GM10266 (cell line): ENCODE measurements around the gene CCDC188.

Source experiments
- DNase-seq: peaks from one replicate; pipeline ENCODE4 v3.0.0; 2012; ENCODE audit errors: extremely low spot score
- CTCF ChIP-seq: IDR thresholded peaks from 2 replicates; pipeline ENCODE4 v1.5.1; 2012; ENCODE audit warnings: mild to moderate bottlenecking, low read depth; ENCODE audit not compliant: control insufficient read depth, insufficient read depth; ENCODE audit errors: missing control alignments

The CCDC188 gene

GRCh38 chr22:20179455-20180244 is 28.8 kb upstream of the CCDC188 start:
- DNase-seq = no peak
- TF ChIP-seq CTCF = no peak

- no peak for TF ChIP-seq CTCF
- DNase-seq = no peak
These were observed 28.0 kb upstream of the CCDC188 start for GRCh38 chr22:20178915-20179227.

GRCh38 chr22:20178075-20178914 is 27.4 kb upstream of the CCDC188 start:
- no peak for TF ChIP-seq CTCF
- no peak for DNase-seq

GRCh38 chr22:20177217-20177911 is 26.5 kb upstream of the CCDC188 start:
- no peak for TF ChIP-seq CTCF

GRCh38 chr22:20176421-20177085 is 25.7 kb upstream of the CCDC188 start:
- TF ChIP-seq CTCF = no peak
- DNase-seq = no peak

More at GRCh38 chr22:20177217-20177911, 26.5 kb upstream of the CCDC188 start:
- DNase-seq = no peak

- DNase-seq = no peak
- TF ChIP-seq CTCF = no peak
These were observed 24.7 kb upstream of the CCDC188 start for GRCh38 chr22:20175597-20175900.
